Measurements from ENCODE around the gene CEMIP.

CEMIP gene

DNA sequence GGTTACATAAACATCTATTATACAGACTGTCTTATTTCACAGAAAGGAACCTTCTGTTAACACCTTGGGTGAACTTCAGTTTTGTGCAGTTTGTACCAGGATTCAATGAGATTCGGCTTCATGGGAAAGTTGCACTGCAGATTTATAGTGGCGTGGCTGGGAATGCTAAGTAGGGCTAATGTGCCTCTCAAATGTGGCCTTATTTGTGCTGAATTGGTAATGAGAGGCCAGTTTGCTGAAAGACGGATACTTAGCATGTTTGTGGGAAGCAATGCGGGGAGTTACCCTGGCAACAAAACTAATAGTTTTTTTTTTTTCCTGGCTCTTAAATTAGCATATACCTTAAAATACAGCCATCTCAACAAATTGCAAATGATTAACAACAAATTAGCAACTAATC is 28.6 kb upstream of the CEMIP start:
- no peak overlapping the region for H3K4me3 ChIP-seq (replicated peaks; ENCODE audit: insufficient read depth, low read length)
- TF ChIP-seq GABPA (IDR thresholded peaks at IDR 0.05; ENCODE audit: low read depth) (no peak), POLR2AphosphoS5 (IDR thresholded peaks at IDR 0.05; ENCODE audit: low read depth) (no peak), REST (IDR thresholded peaks at IDR 0.05; ENCODE audit: insufficient replicate concordance, low read depth) (no peak), SPI1 (IDR thresholded peaks at IDR 0.05; ENCODE audit: borderline replicate concordance, low read depth) (no peak)
- TF ChIP-seq, protein P1, sequence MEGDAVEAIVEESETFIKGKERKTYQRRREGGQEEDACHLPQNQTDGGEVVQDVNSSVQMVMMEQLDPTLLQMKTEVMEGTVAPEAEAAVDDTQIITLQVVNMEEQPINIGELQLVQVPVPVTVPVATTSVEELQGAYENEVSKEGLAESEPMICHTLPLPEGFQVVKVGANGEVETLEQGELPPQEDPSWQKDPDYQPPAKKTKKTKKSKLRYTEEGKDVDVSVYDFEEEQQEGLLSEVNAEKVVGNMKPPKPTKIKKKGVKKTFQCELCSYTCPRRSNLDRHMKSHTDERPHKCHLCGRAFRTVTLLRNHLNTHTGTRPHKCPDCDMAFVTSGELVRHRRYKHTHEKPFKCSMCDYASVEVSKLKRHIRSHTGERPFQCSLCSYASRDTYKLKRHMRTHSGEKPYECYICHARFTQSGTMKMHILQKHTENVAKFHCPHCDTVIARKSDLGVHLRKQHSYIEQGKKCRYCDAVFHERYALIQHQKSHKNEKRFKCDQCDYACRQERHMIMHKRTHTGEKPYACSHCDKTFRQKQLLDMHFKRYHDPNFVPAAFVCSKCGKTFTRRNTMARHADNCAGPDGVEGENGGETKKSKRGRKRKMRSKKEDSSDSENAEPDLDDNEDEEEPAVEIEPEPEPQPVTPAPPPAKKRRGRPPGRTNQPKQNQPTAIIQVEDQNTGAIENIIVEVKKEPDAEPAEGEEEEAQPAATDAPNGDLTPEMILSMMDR (IDR thresholded peaks at IDR 0.05; ENCODE audit: insufficient read depth, low read length) = no peak
- H3K27me3 ChIP-seq (ENCODE audit: insufficient read depth, poor library complexity, severe bottlenecking) = no peaks in the 10 kb centered on the region
- DNase-seq (ENCODE audit: low read depth in 1 of 2, low spot score in 1 of 2) = no peak
- H3K27ac ChIP-seq (replicated peaks) = no peak overlapping the region

DNA sequence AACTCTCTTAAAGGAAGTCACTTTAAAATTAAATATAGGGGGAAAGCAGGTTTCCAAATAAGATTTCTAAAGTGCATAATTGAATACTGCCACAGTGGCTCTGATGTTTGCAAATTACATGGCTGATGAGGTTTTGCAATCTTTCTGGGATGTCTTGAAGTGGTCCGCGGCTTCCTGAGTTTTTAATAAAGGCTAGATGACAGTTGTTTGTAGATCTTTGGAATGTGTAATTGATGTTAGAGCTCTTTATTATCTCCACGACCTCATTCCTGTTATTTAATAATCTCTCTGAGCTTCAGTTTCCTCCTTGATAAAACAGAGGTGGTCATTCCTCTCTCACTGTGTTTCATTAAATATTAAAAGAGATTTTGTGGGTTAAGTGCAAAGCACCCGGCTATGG is 27.0 kb upstream of the CEMIP start:
- DNase-seq (ENCODE audit: low read depth in 1 of 2, low spot score in 1 of 2) = no peak
- Histone ChIP-seq H3K4me3 (replicated peaks; ENCODE audit: insufficient read depth, low read length) (no peak overlapping the region), H3K27ac (replicated peaks) (no peak overlapping the region), H3K27me3 (ENCODE audit: insufficient read depth, poor library complexity, severe bottlenecking) (no peaks in the 10 kb centered on the region)
- no peak for TF ChIP-seq GABPA (IDR thresholded peaks at IDR 0.05; ENCODE audit: low read depth)
- TF ChIP-seq POLR2AphosphoS5 (IDR thresholded peaks at IDR 0.05; ENCODE audit: low read depth) = no peak

GRCh38 chr15:80753161-80753560 is 26.0 kb upstream of the CEMIP start:
- Histone ChIP-seq H3K4me3 (replicated peaks; ENCODE audit: insufficient read depth, low read length) (no peak overlapping the region), H3K27me3 (ENCODE audit: insufficient read depth, poor library complexity, severe bottlenecking) (no peaks in the 10 kb centered on the region), H3K27ac (replicated peaks) (no peak overlapping the region)
- DNase-seq (ENCODE audit: low read depth in 1 of 2, low spot score in 1 of 2) = no peak
- TF ChIP-seq GABPA (IDR thresholded peaks at IDR 0.05; ENCODE audit: low read depth) (no peak), REST (IDR thresholded peaks at IDR 0.05; ENCODE audit: insufficient replicate concordance, low read depth) (no peak), POLR2AphosphoS5 (IDR thresholded peaks at IDR 0.05; ENCODE audit: low read depth) (no peak), SPI1 (IDR thresholded peaks at IDR 0.05; ENCODE audit: borderline replicate concordance, low read depth) (no peak)
- TF ChIP-seq, protein P1 (IDR thresholded peaks at IDR 0.05; ENCODE audit: insufficient read depth, low read length) = no peak

GRCh38 chr15:80754014-80754413 is 25.2 kb upstream of the CEMIP start:
- DNase-seq (ENCODE audit: low read depth in 1 of 2, low spot score in 1 of 2) = no peak

More at GRCh38 chr15:80754014-80754413, 25.2 kb upstream of the CEMIP start:
- no peak overlapping the region for H3K27ac ChIP-seq (replicated peaks)
- no peak overlapping the region for H3K4me3 ChIP-seq (replicated peaks; ENCODE audit: insufficient read depth, low read length)
- H3K27me3 ChIP-seq (ENCODE audit: insufficient read depth, poor library complexity, severe bottlenecking) = no peaks in the 10 kb centered on the region
- TF ChIP-seq GABPA (IDR thresholded peaks at IDR 0.05; ENCODE audit: low read depth) (no peak), REST (IDR thresholded peaks at IDR 0.05; ENCODE audit: insufficient replicate concordance, low read depth) (no peak), SPI1 (IDR thresholded peaks at IDR 0.05; ENCODE audit: borderline replicate concordance, low read depth) (no peak), POLR2AphosphoS5 (IDR thresholded peaks at IDR 0.05; ENCODE audit: low read depth) (no peak)
- TF ChIP-seq, protein P1 (IDR thresholded peaks at IDR 0.05; ENCODE audit: insufficient read depth, low read length) = no peak

Measured in HL-60 (cell line).